Lung (tissue), 12 donors: Measurements from ENCODE around the gene ARF1. TPM values are rescaled to one million over a fixed set of nuclear protein-coding genes. Genes with fewer than 3 reads are reported as not detected.

Source experiments
- ATAC-seq: fragments of 200-7000 bp; cut with Tn5 transposase; one replicate; pipeline ENCODE4 v1.9.1; 2020; ENCODE audit warnings: moderate number of reproducible peaks; ENCODE audit not compliant: insufficient read depth, low FRiP score
- DNase-seq, 3 donors: peaks; one replicate each; pipeline ENCODE4 v3.0.0-alpha.2; 2013 to 2017
- H3K27ac ChIP-seq, 2 donors: one replicate each; pipeline ENCODE4 v1.5.1; 2013; ENCODE audit warnings: mild to moderate bottlenecking in 2 of 2, moderate library complexity in 2 of 2, control low read depth in 1 of 2, inconsistent platforms in 1 of 2, low read depth in 1 of 2, low read length in 1 of 2
- H3K27me3 ChIP-seq, 3 donors: one replicate each; pipeline ENCODE4 v1.5.1; 2013; ENCODE audit warnings: low read length in 2 of 3; ENCODE audit not compliant: control insufficient read depth in 3 of 3, insufficient read depth in 3 of 3
- H3K36me3 ChIP-seq, 4 donors: one replicate each; pipeline ENCODE4 v1.5.1; 2013; ENCODE audit warnings: low read length in 4 of 4, mild to moderate bottlenecking in 1 of 4, moderate library complexity in 1 of 4; ENCODE audit not compliant: control insufficient read depth in 4 of 4, insufficient read depth in 4 of 4
- H3K4me1 ChIP-seq, 5 donors: one replicate each; pipeline ENCODE4 v1.5.1; 2013; ENCODE audit warnings: low read length in 5 of 5, mild to moderate bottlenecking in 2 of 5, moderate library complexity in 1 of 5; ENCODE audit not compliant: control insufficient read depth in 5 of 5, insufficient read depth in 5 of 5
- H3K4me3 ChIP-seq: one replicate; pipeline ENCODE4 v1.5.1; 2013; ENCODE audit warnings: mild to moderate bottlenecking, control low read depth, moderate library complexity
- H3K9ac ChIP-seq, 2 donors: one replicate each; pipeline ENCODE4 v1.5.1; 2013; ENCODE audit warnings: low read length in 2 of 2, control low read depth in 1 of 2; ENCODE audit not compliant: insufficient read depth in 1 of 2
- H3K9me3 ChIP-seq, 4 donors: one replicate each; pipeline ENCODE4 v1.5.1; 2013; ENCODE audit warnings: low read length in 3 of 4, mild to moderate bottlenecking in 1 of 4, moderate library complexity in 1 of 4; ENCODE audit not compliant: control insufficient read depth in 4 of 4, insufficient read depth in 3 of 4
- CTCF ChIP-seq: IDR thresholded peaks from 2 replicates; pipeline ENCODE4 v1.5.1; 2012; ENCODE audit warnings: mild to moderate bottlenecking; ENCODE audit errors: control extremely low read depth, extremely low read depth
- WGBS, 2 donors: extraction: QIAGEN DNeasy Blood & Tissue Kit; methylation state at CpG; one replicate each; pipeline ENCODE4 v1.1.7; 2013; 5-methylcytosine and 5-hydroxymethylcytosine counted together
- polyA plus RNA-seq, 2 donors: library from polyadenylated mRNA; stranded (reverse); fragments of 200-250 nt; gene quantifications; one replicate each; pipeline ENCODE4 v1.2.1, GENCODE V29; 2013
- total RNA-seq, 2 donors: library from RNA; depleted of rRNA in 1 of 2; stranded (reverse); fragments of >200 nt in 1 of 2; gene quantifications; one replicate each; pipeline ENCODE4 v1.2.1, GENCODE V29; 2014 to 2021
- donor health status: control.
- donor health status: control.
- donor health status: Bipolar disorder and iron deficiency.
- donor health status: healthy.
- donor health status: DM: yes; HTN: yes; CAD: no.

Gene ARF1
- total and polyA plus RNA-seq, 4 donors, result 226 to 713 (median 439) TPM

- no peak for ATAC-seq
- 93 to 94% methylated on average over 30 of the region's 30 CpGs for WGBS, 2 donors
- Histone ChIP-seq H3K9ac (no peak overlapping the region), H3K27me3 (peaks cover 0 to 8% (median 0%) of the 10 kb centered on the region in 3 donors), H3K9me3 (peaks cover 0 to 4% (median 0%) of the 10 kb centered on the region in 4 donors), H3K4me1 (peaks cover 0 to 10% (median 0%) of the 10 kb centered on the region in 5 donors), H3K4me3 (no peak overlapping the region), H3K36me3 (no peaks in the 10 kb centered on the region), H3K27ac (no peak overlapping the region)
- peak in 1 of 3 donors; percentile 10 for DNase-seq
- no peak for TF ChIP-seq CTCF
Measured at GRCh38 chr1:228050571-228051231, 31.8 kb upstream of the ARF1 start.

GRCh38 chr1:228058172-228058948 lies 24.1 kb upstream of the ARF1 start:
- peaks cover 0 to 9% (median 0%) of the 10 kb centered on the region in 5 donors for H3K4me1 ChIP-seq
- no peak overlapping the region for H3K9ac ChIP-seq
- peaks cover 0 to 7% (median 0%) of the 10 kb centered on the region in 4 donors for H3K9me3 ChIP-seq
- H3K36me3 ChIP-seq, result no peaks in the 10 kb centered on the region
- no peak overlapping the region for H3K4me3 ChIP-seq
- no peak for ATAC-seq
- peaks cover 0 to 41% (median 39%) of the 10 kb centered on the region in 3 donors for H3K27me3 ChIP-seq
- TF ChIP-seq CTCF, result no peak
- H3K27ac ChIP-seq, result no peak overlapping the region
- no peak for DNase-seq
- 45 to 53% methylated on average over 18 of the region's 18 CpGs for WGBS, 2 donors

- Histone ChIP-seq H3K9ac (no peak overlapping the region), H3K27me3 (peaks cover 5 to 41% (median 39%) of the 10 kb centered on the region in 3 donors), H3K9me3 (peaks cover 0 to 7% (median 0%) of the 10 kb centered on the region in 4 donors), H3K4me1 (peaks cover 0 to 9% (median 0%) of the 10 kb centered on the region in 5 donors), H3K27ac (no peak overlapping the region), H3K4me3 (peak overlapping the region; percentile 5), H3K36me3 (no peaks in the 10 kb centered on the region)
- ATAC-seq (peak; percentile 9), DNase-seq (peak in 1 of 3 donors; percentile 34)
- 8 to 10% methylated on average over 64 to 66 of the region's 66 CpGs for WGBS, 2 donors
- TF ChIP-seq CTCF, result no peak
Measured at GRCh38 chr1:228058949-228059633, 23.4 kb upstream of the ARF1 start.
